Common myeloid progenitor, CD34-positive (primary cell): Measurements from ENCODE around the gene YY1.

Source experiments
- CTCF ChIA-PET: fragments of 350-600 bp; sonication (Branson Sonifier 250); formaldehyde crosslinking; loops from one replicate; lab custom pipeline; 2021; ENCODE audit warnings: antibody characterized with exemption; lab: Charles Lee
- POLR2A ChIA-PET: fragments of 350-600 bp; sonication (Branson Sonifier 250); formaldehyde crosslinking; loops from one replicate; lab custom pipeline; 2021; ENCODE audit warnings: antibody characterized with exemption; lab: Charles Lee
- DNase-seq, 3 donors: peaks; one replicate each; pipeline versions ENCODE4 v3.0.0 to v3.0.0-alpha.2; 2013
- H3K27ac ChIP-seq, 2 experiments: 1 replicate in 1 of 2; 2 replicates in 1 of 2; pipeline ENCODE4 v1.7.0; 2013; ENCODE audit warnings: inconsistent platforms in 2 of 2, low read length in 2 of 2, mild to moderate bottlenecking in 2 of 2, low read depth in 1 of 2, moderate library complexity in 1 of 2; ENCODE audit not compliant: severe bottlenecking in 2 of 2, insufficient read depth in 1 of 2, poor library complexity in 1 of 2
- H3K27me3 ChIP-seq, 5 experiments: replicated peaks in 2 of 5; 1 replicate in 3 of 5; 2 replicates in 2 of 5; pipeline versions ENCODE4 v1.6.1 to v1.7.0; 2013; ENCODE audit warnings: low read length in 4 of 5, mild to moderate bottlenecking in 2 of 5, moderate library complexity in 2 of 5, inconsistent platforms in 1 of 5; ENCODE audit not compliant: insufficient read depth in 5 of 5, control insufficient read depth in 4 of 5
- H3K36me3 ChIP-seq, 4 experiments: 1 replicate in 2 of 4; 2 replicates in 2 of 4; pipeline versions ENCODE4 v1.6.1 to v1.7.0; 2013; ENCODE audit warnings: low read length in 3 of 4, control low read depth in 1 of 4, mild to moderate bottlenecking in 1 of 4; ENCODE audit not compliant: control insufficient read depth in 4 of 4, insufficient read depth in 4 of 4
- H3K4me1 ChIP-seq, 4 experiments: 1 replicate in 3 of 4; 2 replicates in 1 of 4; pipeline versions ENCODE4 v1.6.1 to v1.7.1; 2013; ENCODE audit warnings: low read length in 3 of 4, mild to moderate bottlenecking in 3 of 4, control low read depth in 1 of 4, inconsistent platforms in 1 of 4, moderate library complexity in 1 of 4; ENCODE audit not compliant: control insufficient read depth in 4 of 4, insufficient read depth in 4 of 4; ENCODE audit errors: control extremely low read depth in 1 of 4
- H3K4me3 ChIP-seq, 7 experiments: 1 replicate in 4 of 7; 2 replicates in 3 of 7; pipeline versions ENCODE4 v1.5.1 to v1.7.0; 2013; ENCODE audit warnings: mild to moderate bottlenecking in 7 of 7, low read length in 6 of 7, moderate library complexity in 6 of 7, inconsistent platforms in 2 of 7, low read depth in 2 of 7, control low read depth in 1 of 7; ENCODE audit not compliant: insufficient read depth in 4 of 7, control insufficient read depth in 1 of 7; ENCODE audit errors: extremely low read depth in 1 of 7
- H3K9me3 ChIP-seq, 5 experiments: 1 replicate in 4 of 5; 2 replicates in 1 of 5; pipeline versions ENCODE4 v1.6.1 to v1.7.1; 2013; ENCODE audit warnings: low read length in 4 of 5, mild to moderate bottlenecking in 2 of 5, inconsistent platforms in 1 of 5, low read depth in 1 of 5, moderate library complexity in 1 of 5; ENCODE audit not compliant: control insufficient read depth in 4 of 5, insufficient read depth in 2 of 5; ENCODE audit errors: control extremely low read depth in 1 of 5
- WGBS: methylation state at CpG from one replicate; pipeline ENCODE4 v1.1.5; 2013; ENCODE audit not compliant: insufficient coverage; 5-methylcytosine and 5-hydroxymethylcytosine counted together

Gene YY1

DNA sequence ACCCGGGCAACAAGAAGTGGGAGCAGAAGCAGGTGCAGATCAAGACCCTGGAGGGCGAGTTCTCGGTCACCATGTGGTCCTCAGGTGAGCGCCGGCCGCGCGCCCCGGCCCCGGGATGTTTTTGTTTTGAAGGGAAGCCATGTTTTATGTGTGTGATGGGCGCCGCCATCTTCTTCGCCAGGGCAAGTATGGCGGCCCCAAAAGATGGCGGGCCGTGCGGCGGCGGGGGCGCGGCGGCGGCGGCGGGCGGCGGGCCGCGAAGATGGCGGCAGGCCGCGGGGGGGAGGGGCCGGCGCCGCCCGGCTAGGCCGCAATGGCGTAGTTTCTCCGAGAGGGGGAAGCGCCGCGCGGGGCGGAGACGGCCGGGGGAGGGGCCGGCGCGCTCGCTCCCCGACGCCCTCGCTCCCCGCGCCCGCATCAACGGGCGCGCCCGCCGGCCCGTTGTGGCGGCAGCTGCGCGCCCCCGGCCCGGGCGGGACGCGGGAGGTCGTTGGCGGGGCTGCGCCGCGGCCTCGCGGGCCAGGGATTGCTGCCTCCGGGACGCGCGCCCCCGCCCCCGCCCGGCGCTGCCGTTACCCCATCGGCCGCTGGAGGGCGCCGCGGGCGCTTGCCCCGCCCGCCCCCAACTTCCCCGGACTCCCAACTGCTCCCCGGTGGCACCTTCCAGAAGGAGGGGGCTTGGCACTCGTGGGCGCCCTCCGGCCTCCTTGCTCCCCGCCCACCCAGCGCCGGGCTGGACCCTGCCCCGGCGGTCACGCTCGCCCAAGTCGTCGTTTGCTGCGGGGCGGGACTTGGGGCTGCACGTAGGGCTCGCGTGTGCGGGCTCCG is 1.1 kb downstream of the YY1 start:
- Histone ChIP-seq H3K4me1 (peaks cover 25 to 49% (median 38%) of the 10 kb centered on the region in 4 experiments), H3K9me3 (no peaks in the 10 kb centered on the region), H3K36me3 (peaks cover 0 to 9% (median 2%) of the 10 kb centered on the region in 4 experiments), H3K27ac (peak overlapping the region; percentile 58 to 98), H3K4me3 (peak overlapping the region; percentile 86 to 100 (median 96)), H3K27me3 (no peaks in the 10 kb centered on the region)
- ChIA-PET CTCF (interaction anchor here (1.0 to 3.8 kb wide), 11 partner anchors 10 to 59 kb away, joined by 3 to 15 read pairs (median 4); no protein-coding TSS in a partner anchor), POLR2A (no interaction called here)
- 0% methylated on average over 54 of the region's 115 CpGs for WGBS
- DNase-seq = peak; percentile 83 to 92 (median 90)

DNA sequence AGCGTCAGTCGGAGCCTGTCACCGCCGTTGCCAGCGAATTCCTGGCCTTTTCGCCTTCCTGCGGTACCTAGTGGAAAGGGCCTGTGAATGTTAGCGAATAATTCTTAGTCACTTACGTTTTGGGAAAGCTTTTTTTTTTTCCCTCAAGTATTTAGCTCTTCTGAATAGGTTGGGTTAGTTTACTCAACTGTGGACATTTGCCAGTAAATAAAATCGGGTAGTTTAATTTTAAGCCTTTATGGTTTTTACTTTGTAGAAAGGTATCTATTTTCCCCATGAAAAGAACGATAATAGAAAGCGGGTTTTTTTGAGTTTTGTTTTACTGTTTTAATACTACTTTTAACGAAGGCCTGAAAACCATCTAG is 1.7 kb downstream of the YY1 start:
- peak overlapping the region; percentile 58 to 90 for H3K27ac ChIP-seq
- peaks cover 25 to 47% (median 35%) of the 10 kb centered on the region in 4 experiments for H3K4me1 ChIP-seq
- H3K36me3 ChIP-seq = peaks cover 0 to 7% (median 2%) of the 10 kb centered on the region in 4 experiments
- H3K4me3 ChIP-seq = peak overlapping the region; percentile 43 to 99 (median 84)
- ChIA-PET POLR2A (no interaction called here), CTCF (interaction anchor here (0.5 to 3.8 kb wide), 19 partner anchors 9 to 58 kb away, joined by 3 to 19 read pairs (median 4); no protein-coding TSS in a partner anchor)
- no peaks in the 10 kb centered on the region for H3K27me3 ChIP-seq
- DNase-seq = no peak
- WGBS = 0% methylated on average over 9 of the region's 13 CpGs
- H3K9me3 ChIP-seq = no peaks in the 10 kb centered on the region

DNA sequence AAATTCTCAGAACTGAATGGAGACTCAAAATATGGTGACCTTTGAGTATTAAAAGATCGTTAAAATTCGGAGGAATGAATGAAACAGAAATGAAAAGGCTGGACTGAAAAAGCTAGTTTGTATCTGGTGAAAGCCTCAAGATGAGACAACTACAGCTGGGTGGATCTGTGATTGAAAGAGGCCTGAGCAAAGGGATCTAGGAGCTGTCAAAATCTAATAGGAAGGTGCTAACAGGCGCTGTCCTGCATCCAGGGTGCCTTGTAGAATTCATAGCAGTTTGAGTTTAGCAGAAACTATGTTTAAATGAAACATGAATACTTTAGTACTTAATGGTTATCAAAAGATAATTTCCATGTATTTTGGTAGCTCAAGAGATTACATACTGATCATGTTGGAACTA is 2.3 kb downstream of the YY1 start:
- Histone ChIP-seq H3K27ac (peak overlapping the region; percentile 58 to 90), H3K27me3 (no peaks in the 10 kb centered on the region), H3K36me3 (peaks cover 0 to 9% (median 3%) of the 10 kb centered on the region in 4 experiments), H3K4me3 (peak overlapping the region in 6 of 7 experiments; percentile 74 to 99 (median 85)), H3K9me3 (no peaks in the 10 kb centered on the region), H3K4me1 (peaks cover 21 to 45% (median 32%) of the 10 kb centered on the region in 4 experiments)
- WGBS = 58% methylated on average over 2 of the region's 3 CpGs
- no peak for DNase-seq
- ChIA-PET CTCF (interaction anchor here (0.5 to 3.8 kb wide), 23 partner anchors 9 to 258 kb away, joined by 3 to 19 read pairs (median 4); no protein-coding TSS in a partner anchor), POLR2A (no interaction called here)

DNA sequence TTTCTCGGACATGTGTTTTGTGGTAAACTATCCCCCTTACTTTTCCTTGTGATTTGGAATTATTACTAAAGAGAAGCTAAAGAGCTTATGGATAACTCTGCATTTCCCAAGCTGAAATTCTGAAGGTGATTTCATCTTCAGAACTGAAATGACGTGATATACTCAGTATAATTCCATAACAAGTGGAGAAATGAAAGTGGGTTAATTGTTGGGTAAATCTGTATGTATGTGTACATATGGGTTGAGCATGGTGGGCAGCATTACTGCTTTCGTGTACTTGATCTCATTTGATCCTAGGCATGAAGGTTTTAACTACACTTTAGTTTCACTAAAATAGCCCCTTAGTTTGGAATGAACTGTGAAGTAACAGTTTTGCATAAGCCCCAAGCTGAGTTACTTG is 4.1 kb downstream of the YY1 start:
- H3K9me3 ChIP-seq = no peaks in the 10 kb centered on the region
- no peaks in the 10 kb centered on the region for H3K27me3 ChIP-seq
- DNase-seq = no peak
- H3K4me1 ChIP-seq = peaks cover 13 to 41% (median 28%) of the 10 kb centered on the region in 4 experiments
- H3K27ac ChIP-seq = peak overlapping the region in 1 of 2 experiments; percentile 12
- H3K36me3 ChIP-seq = peaks cover 0 to 10% (median 3%) of the 10 kb centered on the region in 4 experiments
- WGBS = no CpG with 5 or more reads among the region's 3 CpGs
- POLR2A ChIA-PET = no interaction called here
- CTCF ChIA-PET = interaction anchor here (0.9 to 3.8 kb wide), 4 partner anchors 15 to 46 kb away, joined by 3 to 19 read pairs (median 10); no protein-coding TSS in a partner anchor
- peak overlapping the region in 1 of 7 experiments; percentile 33 for H3K4me3 ChIP-seq

DNA sequence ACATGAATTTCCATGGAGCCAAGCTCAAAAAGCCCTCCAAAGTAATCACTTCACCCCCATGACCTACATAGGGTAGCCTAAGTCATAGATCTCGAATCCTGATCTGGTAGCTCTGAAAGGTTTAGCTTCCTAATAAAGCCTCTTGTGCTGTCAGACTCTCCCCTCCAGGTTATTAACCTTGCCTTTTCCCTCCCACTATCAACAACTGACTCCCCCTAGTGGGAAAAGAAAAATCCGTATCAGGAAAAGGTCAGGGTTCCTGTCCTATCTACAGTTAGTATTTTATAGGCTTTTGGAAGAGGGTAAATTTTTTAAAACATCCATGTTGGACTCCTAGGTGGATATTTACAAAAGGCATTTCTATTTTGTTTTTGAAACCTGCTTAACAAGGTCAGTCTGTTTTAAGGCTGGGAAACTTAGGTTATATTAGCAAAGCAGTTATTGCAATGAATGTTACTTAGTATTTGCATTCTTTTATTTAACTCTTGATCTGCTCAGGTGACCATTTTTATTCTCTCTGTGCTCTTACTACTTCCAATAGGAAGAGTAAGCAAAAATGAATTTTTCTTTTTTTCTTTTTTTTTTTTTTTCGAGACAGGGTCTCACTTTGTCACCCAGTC is 8.0 kb downstream of the YY1 start:
- 46% methylated on average over 2 of the region's 3 CpGs for WGBS
- Histone ChIP-seq H3K9me3 (no peaks in the 10 kb centered on the region), H3K4me1 (peaks cover 15 to 46% (median 30%) of the 10 kb centered on the region in 4 experiments), H3K27me3 (no peaks in the 10 kb centered on the region), H3K36me3 (peaks cover 0 to 16% (median 3%) of the 10 kb centered on the region in 4 experiments), H3K27ac (peak overlapping the region in 1 of 2 experiments; percentile 57), H3K4me3 (no peak overlapping the region)
- ChIA-PET CTCF (interaction anchor here (0.6 to 2.4 kb wide), 10 partner anchors 13 to 177 kb away, joined by 3 to 13 read pairs (median 4); no protein-coding TSS in a partner anchor), POLR2A (no interaction called here)
- peak; percentile 56 to 72 (median 63) for DNase-seq

DNA sequence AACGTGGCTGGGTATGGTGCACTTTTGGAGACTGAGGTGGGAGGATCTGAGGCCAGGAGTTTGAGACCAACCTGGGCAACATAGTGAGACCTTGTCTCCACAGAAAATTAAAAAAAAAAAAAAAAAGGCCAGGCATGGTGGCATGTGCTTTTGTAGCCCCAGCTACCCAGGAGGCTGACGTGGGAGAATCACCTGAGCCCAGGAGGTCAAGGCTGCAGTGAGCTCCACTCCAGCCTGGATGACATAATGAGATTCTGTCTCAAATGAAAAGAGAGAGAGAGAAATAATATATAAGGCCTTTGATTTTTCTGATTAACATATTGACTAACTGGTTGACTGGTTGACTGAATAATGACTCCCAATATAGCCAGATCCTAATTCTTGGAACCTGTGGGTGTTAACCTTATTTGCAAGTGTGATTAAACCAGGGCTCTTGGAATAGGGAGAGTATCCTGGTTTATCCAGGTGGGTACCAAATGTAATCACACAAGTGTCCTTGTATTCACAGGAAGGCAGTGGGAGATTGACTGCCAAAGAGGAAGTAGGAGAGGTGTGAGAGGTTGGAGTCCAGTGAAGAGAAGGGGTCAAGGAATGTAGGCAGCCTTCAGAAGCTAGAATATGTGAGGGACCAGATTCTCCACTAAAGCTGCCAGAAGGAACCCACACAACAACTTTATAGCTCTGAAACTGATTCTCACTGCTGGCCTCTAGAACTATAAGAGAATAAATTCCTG is 12.0 kb downstream of the YY1 start:
- peaks cover 12 to 31% (median 22%) of the 10 kb centered on the region in 4 experiments for H3K4me1 ChIP-seq
- ChIA-PET POLR2A (interaction anchor here (0.6 kb wide), 1 partner anchor 30 kb away, joined by 5 read pairs; no protein-coding TSS in a partner anchor), CTCF (interaction anchor here (0.6 to 3.3 kb wide), 5 partner anchors 9 to 29 kb away, joined by 3 to 13 read pairs (median 5); no protein-coding TSS in a partner anchor)
- no peak for DNase-seq
- H3K27me3 ChIP-seq = no peaks in the 10 kb centered on the region
- H3K27ac ChIP-seq = peak overlapping the region in 1 of 2 experiments; percentile 38
- H3K36me3 ChIP-seq = peaks cover 0 to 16% (median 1%) of the 10 kb centered on the region in 4 experiments
- 100% methylated on average over 1 of the region's 2 CpGs for WGBS
- H3K4me3 ChIP-seq = no peak overlapping the region
- H3K9me3 ChIP-seq = no peaks in the 10 kb centered on the region
